GM12892 (cell line): ENCODE measurements around the gene LRIT3.
"Not testable (repeated sequence)": the region's sequence is repeated elsewhere in the genome, so short reads cannot be mapped to it uniquely, and the experiment has no call there.

ENCODE experiments used
- POLR2A ChIP-seq: IDR thresholded peaks from 2 replicates; pipeline ENCODE4 v1.6.1; 2011; ENCODE audit warnings: low read depth, low read length, control low read depth
- POLR2AphosphoS5 ChIP-seq: IDR thresholded peaks from 2 replicates; pipeline ENCODE4 v1.6.1; 2011; ENCODE audit warnings: low read depth, low read length, control low read depth
- TAF1 ChIP-seq: IDR thresholded peaks from 2 replicates; pipeline ENCODE4 v1.6.1; 2011; ENCODE audit warnings: low read depth, mild to moderate bottlenecking, control low read depth, low read length, borderline replicate concordance

GRCh38 chr4:109859426-109860300, 11.8 kb downstream of the LRIT3 start:
- TF ChIP-seq POLR2AphosphoS5, POLR2A, TAF1: not testable (repeated sequence)
